HUES64 (cell line): ENCODE results near the gene CORT.

Experiments used
- H3K27ac ChIP-seq: 2 replicates; pipeline ENCODE4 v1.7.0; 2013; ENCODE audit warnings: low read depth, low read length, inconsistent platforms
- H3K27me3 ChIP-seq: 2 replicates; pipeline ENCODE4 v1.6.1; 2013; ENCODE audit warnings: mild to moderate bottlenecking, low read length; ENCODE audit not compliant: insufficient read depth
- H3K36me3 ChIP-seq: 2 replicates; pipeline ENCODE4 v1.6.1; 2013; ENCODE audit warnings: mild to moderate bottlenecking, low read length; ENCODE audit not compliant: insufficient read depth
- H3K4me1 ChIP-seq: 2 replicates; pipeline ENCODE4 v1.6.1; 2013; ENCODE audit warnings: mild to moderate bottlenecking, low read length, moderate library complexity; ENCODE audit not compliant: insufficient read depth
- H3K4me3 ChIP-seq: 2 replicates; pipeline ENCODE4 v1.5.1; 2013; ENCODE audit warnings: mild to moderate bottlenecking, low read length, moderate library complexity
- H3K9ac ChIP-seq: 2 replicates; pipeline ENCODE4 v1.6.1; 2013; ENCODE audit warnings: mild to moderate bottlenecking, low read depth, low read length
- H3K9me3 ChIP-seq: 2 replicates; pipeline ENCODE4 v1.6.1; 2013; ENCODE audit warnings: low read depth, low read length; ENCODE audit not compliant: insufficient read depth
- WGBS: fragments of 150-250, 120-280 bp; methylation state at CpG from one replicate; pipeline ENCODE4 v1.1.7; 2013; ENCODE audit warnings: missing lambda C conversion rate; 5-methylcytosine and 5-hydroxymethylcytosine counted together

The CORT gene

DNA sequence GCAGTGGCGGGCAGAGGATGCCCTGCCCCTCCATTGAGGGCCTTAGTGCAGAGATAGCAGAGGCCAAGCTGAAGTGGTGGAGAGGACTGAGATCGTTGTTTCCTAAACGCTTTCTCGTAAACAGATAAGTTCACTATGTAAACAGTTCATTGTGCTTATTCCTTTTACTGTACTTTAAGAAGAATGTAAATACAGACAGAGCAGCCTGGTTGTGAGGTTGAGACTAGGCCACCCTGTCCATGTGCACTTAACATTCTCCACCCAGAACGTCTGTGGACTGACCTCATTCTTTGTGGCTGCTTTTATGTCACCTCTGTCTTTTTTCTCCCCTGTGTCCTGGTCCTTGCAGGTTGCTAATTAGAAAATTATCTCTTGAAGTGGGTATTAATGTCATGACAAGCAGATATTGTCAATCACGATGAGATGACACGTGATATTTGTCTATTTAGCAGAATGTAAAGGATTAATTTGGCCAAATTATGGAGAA lies 11.1 kb upstream of the CORT start:
- WGBS = 92% methylated on average over 7 of the region's 7 CpGs
- H3K4me1 ChIP-seq = no peaks in the 10 kb centered on the region
- no peak overlapping the region for H3K4me3 ChIP-seq
- H3K27me3 ChIP-seq = no peaks in the 10 kb centered on the region
- H3K27ac ChIP-seq = no peak overlapping the region
- H3K9me3 ChIP-seq = no peaks in the 10 kb centered on the region
- H3K36me3 ChIP-seq = peaks cover 6% of the 10 kb centered on the region; the same call in 1 of the 2 replicates
- H3K9ac ChIP-seq = no peak overlapping the region

DNA sequence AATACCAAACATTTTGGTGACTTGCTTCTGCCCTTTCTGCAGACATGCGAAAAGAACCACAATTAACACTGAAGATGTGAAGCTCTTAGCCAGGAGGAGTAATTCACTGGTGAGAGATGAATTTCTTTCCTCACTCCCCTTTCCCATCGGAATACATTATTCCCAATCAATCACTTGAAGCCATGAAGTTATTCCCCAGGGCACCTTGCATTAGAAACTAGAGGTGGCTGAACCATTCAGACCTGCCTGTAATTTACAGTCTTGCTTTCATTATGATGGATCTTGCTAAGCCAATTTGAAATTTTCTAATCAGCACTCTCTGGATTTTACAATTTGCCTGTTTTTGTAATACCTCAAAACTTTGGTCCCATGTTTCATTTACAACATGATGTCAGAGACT lies 9.5 kb upstream of the CORT start:
- WGBS = 90% methylated on average over 2 of the region's 2 CpGs
- peaks cover 9% of the 10 kb centered on the region; the same call in 1 of the 2 replicates for H3K36me3 ChIP-seq
- H3K9ac ChIP-seq = no peak overlapping the region

DNA sequence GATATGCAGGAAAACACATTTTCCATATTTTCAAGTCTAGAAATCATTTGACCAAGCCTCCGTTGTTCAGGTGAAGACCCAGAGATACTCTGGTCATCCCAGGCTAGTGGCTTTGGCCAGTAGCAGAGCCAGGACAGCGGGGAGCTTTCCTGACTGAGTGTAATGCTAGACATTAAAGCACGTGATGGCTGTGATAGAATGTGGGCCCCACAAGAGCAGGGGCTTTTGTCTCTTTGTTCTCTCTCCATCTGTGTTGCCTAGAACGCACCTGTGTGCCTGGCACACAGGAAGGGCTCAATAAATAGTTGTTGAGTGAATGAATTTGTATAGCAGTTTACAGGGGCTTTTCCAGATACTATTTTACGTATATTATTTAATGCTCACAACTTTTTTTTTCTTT lies 9.0 kb upstream of the CORT start:
- no peaks in the 10 kb centered on the region for H3K4me1 ChIP-seq
- H3K9me3 ChIP-seq = no peaks in the 10 kb centered on the region
- H3K36me3 ChIP-seq = 0 out of 2 replicates have a peak, but pooled peaks cover 9% of the 10 kb centered on the region
- H3K4me3 ChIP-seq = no peak overlapping the region
- H3K9ac ChIP-seq = no peak overlapping the region
- WGBS = 94% methylated on average over 5 of the region's 5 CpGs
- no peaks in the 10 kb centered on the region for H3K27me3 ChIP-seq
- H3K27ac ChIP-seq = no peak overlapping the region

More for the DNA sequence above, 9.5 kb upstream of the CORT start:
- Histone ChIP-seq H3K9me3 (no peaks in the 10 kb centered on the region), H3K4me3 (no peak overlapping the region), H3K4me1 (no peaks in the 10 kb centered on the region), H3K27me3 (no peaks in the 10 kb centered on the region), H3K27ac (no peak overlapping the region)

DNA sequence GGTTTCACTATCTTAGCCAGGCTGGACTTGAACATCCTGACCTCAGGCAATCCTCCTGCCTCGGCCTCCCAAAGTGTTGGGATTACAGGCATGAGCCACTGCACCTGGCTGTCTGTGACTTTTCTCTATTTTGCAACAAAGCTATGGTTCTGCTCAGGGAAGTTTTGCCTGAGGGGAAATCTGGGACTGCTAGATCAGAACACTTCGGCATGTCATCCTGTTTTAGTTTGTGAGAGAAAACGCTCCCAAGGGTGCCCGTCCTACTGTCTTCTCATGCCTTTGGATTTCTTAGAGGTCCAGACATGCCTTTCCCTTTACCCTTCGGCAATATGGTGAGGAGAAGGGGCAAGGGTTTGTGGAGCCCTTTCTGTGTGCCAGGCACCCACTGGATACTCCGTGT lies 5.6 kb upstream of the CORT start:
- H3K4me1 ChIP-seq = no peaks in the 10 kb centered on the region
- no peak overlapping the region for H3K27ac ChIP-seq
- no peak overlapping the region for H3K4me3 ChIP-seq
- WGBS = 94% methylated on average over 6 of the region's 6 CpGs
- H3K9me3 ChIP-seq = no peaks in the 10 kb centered on the region
- 0 out of 2 replicates have a peak, but pooled peaks cover 9% of the 10 kb centered on the region for H3K36me3 ChIP-seq
- no peaks in the 10 kb centered on the region for H3K27me3 ChIP-seq
- H3K9ac ChIP-seq = no peak overlapping the region

DNA sequence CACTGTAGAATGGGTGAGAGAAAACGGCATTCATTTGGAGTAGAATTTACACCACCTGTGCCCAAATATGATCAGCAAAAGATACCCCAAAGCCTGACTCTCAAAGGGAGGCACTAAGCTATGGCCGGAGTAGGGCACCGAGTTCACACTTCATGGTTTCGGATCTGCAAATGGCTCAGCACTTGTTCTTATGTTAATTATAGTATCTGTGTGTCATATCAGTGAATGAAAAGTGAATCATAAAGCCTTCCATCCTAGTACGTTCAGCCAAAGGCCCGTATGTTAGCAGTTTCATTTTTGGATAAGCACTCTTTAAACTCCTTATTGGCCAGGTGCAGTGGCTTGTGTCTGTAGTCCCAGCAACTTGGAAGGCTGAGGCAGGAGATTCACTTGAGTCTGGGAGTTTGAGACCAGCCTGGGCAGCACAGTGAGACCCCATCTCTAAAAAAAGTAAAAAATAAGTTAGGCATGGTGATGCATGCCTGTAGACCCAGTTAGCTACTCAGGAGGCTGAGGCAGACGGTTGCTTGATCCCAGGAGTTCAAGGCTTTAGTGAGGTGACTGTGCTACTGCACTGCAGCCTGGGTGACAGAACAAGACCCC lies 4.9 kb upstream of the CORT start:
- no peak overlapping the region for H3K4me3 ChIP-seq
- 95% methylated on average over 7 of the region's 7 CpGs for WGBS
- no peak overlapping the region for H3K27ac ChIP-seq
- H3K4me1 ChIP-seq = 0 out of 2 replicates have a peak, but pooled peaks cover 4% of the 10 kb centered on the region
- no peak overlapping the region for H3K9ac ChIP-seq
- no peaks in the 10 kb centered on the region for H3K9me3 ChIP-seq
- H3K36me3 ChIP-seq = 0 out of 2 replicates have a peak, but pooled peaks cover 9% of the 10 kb centered on the region
- H3K27me3 ChIP-seq = no peaks in the 10 kb centered on the region

DNA sequence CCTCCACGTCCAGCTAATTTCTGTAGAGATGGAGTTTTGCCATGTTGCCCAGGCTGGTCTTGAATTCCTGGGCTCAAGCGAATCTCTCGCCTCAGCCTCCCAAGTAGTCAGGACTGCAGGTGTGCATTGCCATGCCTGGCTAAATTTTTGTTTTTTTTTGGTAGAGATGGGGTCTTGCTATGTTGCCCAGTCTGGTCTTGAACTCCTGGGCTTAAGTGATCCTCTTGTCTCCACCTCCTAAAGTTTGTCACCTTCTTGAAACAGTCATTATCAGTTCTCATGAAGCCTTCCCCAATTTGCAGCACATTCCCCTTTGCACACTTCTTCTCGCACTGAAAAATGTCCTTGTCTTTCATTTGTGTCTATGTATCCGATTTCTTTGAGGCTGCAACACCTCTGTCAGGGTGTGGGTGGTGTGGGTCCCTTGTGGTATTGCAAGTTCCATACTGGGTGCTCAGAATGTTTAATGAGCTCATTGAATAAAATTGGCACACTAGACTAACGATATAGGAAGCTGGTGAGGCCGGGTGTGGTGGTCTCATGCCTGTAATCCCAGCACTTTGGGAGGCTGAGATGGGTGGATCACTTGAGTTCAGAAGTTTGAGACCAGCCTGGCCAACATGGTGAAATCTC lies 2.9 kb upstream of the CORT start:
- no peak overlapping the region for H3K4me3 ChIP-seq
- no peak overlapping the region for H3K27ac ChIP-seq
- H3K9ac ChIP-seq = no peak overlapping the region
- 96% methylated on average over 7 of the region's 7 CpGs for WGBS
- H3K27me3 ChIP-seq = no peaks in the 10 kb centered on the region
- peaks cover 22% of the 10 kb centered on the region for H3K4me1 ChIP-seq
- 0 out of 2 replicates have a peak, but pooled peaks cover 9% of the 10 kb centered on the region for H3K36me3 ChIP-seq
- H3K9me3 ChIP-seq = no peaks in the 10 kb centered on the region

DNA sequence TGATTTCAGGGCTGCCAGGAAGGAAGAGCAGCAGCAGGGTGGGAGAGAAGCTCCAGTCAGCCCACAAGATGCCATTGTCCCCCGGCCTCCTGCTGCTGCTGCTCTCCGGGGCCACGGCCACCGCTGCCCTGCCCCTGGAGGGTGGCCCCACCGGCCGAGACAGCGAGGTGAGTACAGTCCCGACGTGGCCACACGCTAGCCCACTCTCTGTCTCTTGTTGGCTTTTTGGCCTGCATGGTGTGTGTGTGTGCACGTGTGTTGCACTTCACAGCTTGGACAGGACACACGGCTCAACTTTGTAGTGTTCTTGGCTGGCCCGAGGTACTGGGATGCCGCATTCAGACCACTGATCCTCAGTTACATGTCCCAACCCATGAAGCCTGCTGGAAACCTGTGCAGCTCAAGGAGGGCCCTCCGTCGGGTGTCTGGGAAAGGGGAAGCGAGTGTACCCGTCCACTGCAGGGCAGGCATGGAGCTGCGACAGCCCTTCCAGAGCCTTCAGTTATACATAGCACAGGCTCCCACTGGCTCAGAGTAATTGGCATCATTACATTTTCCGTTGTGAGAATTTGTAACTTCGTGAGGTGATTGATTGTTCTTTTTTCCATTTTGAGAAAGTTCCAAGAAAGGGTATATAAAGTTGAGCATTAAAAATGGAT lies 454 bp downstream of the CORT start:
- Histone ChIP-seq H3K36me3 (no peaks in the 10 kb centered on the region), H3K27ac (no peak overlapping the region), H3K4me3 (no peak overlapping the region), H3K27me3 (no peaks in the 10 kb centered on the region), H3K4me1 (peaks cover 24% of the 10 kb centered on the region), H3K9me3 (no peaks in the 10 kb centered on the region), H3K9ac (no peak overlapping the region)
- 92% methylated on average over 21 of the region's 21 CpGs for WGBS

DNA sequence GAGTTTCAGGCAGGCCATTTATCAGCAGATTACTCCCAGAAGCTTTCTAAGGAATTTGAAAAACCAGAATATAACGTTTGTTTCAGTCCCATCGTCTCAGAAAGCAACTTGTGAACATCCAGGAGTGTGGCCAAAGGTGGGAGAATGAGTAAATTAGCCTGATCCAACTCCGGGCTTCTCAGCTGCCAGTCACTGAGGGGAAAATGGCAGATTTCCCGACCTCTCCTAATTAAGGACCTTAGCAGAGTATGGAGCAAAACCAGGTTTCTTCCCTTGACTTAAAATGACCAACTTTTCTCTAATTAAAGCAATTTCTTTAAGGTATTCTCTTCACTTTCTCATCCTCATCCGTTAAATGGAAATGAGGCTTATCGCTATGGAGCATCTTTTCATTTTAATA lies 1.0 kb downstream of the CORT start:
- 74% methylated on average over 6 of the region's 6 CpGs for WGBS
- no peak overlapping the region for H3K9ac ChIP-seq
- H3K36me3 ChIP-seq = no peaks in the 10 kb centered on the region
- no peak overlapping the region for H3K4me3 ChIP-seq
- peaks cover 24% of the 10 kb centered on the region for H3K4me1 ChIP-seq
- H3K27me3 ChIP-seq = no peaks in the 10 kb centered on the region
- no peaks in the 10 kb centered on the region for H3K9me3 ChIP-seq
- no peak overlapping the region for H3K27ac ChIP-seq

DNA sequence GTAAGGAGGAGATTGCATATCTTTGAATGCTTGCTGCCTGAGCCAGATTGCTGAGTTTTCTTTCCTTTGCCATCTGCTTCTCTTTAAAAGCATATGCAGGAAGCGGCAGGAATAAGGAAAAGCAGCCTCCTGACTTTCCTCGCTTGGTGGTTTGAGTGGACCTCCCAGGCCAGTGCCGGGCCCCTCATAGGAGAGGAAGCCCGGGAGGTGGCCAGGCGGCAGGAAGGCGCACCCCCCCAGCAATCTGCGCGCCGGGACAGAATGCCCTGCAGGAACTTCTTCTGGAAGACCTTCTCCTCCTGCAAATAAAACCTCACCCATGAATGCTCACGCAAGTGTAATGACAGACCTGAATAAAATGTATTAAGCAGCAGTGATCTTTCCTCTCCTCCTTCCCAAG lies 1.5 kb downstream of the CORT start:
- Histone ChIP-seq H3K4me3 (no peak overlapping the region), H3K4me1 (peaks cover 24% of the 10 kb centered on the region), H3K9me3 (no peaks in the 10 kb centered on the region), H3K9ac (no peak overlapping the region), H3K27ac (peak overlapping the region; percentile 55; the same call in 1 of the 2 replicates), H3K36me3 (no peaks in the 10 kb centered on the region), H3K27me3 (no peaks in the 10 kb centered on the region)
- WGBS = 13% methylated on average over 10 of the region's 10 CpGs

DNA sequence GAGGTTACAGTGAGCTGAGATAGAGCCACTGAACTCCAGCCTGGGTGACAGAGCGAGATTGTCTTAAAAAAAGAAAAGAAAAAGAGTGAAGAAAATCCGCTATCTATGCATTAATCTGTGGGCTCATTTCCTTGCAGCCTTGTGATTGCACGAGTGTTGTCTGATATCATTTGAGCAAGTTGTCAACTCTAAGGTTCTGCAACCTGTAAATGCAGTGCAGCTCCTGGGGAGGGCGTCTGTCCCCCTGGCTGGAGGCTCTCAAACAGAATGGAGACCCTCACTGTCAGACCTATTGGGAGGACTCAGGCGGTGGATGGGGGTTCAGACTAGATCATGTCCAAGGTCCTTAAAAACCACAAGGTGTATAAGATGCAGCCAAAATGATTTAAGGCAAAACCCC lies 6.2 kb downstream of the CORT start:
- no peak overlapping the region for H3K9ac ChIP-seq
- 89% methylated on average over 5 of the region's 5 CpGs for WGBS

DNA sequence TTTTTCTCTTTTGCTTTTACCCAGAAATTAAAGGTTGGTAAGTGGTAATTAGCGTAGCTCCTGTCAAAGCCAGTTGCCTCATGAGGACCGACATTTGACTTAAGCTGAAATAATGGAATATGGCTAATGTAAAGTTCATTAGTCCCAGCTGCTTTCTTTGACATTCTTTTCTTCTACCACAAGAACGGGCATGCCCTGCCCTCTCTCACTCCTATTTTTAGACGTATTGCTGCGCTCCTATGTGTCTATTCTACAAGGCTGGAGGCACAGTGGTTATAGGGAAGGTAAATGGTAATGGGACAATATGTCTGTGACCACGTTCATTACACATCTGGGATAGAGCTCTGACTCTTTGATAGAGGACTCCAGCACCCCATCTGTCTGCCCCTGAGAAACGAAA lies 6.8 kb downstream of the CORT start:
- Histone ChIP-seq H3K9ac (no peak overlapping the region), H3K27me3 (no peaks in the 10 kb centered on the region), H3K9me3 (no peaks in the 10 kb centered on the region), H3K4me1 (peaks cover 4% of the 10 kb centered on the region), H3K27ac (no peak overlapping the region), H3K4me3 (no peak overlapping the region), H3K36me3 (peaks cover 35% of the 10 kb centered on the region)
- 90% methylated on average over 6 of the region's 7 CpGs for WGBS

More for the DNA sequence above, 6.2 kb downstream of the CORT start:
- Histone ChIP-seq H3K9me3 (no peaks in the 10 kb centered on the region), H3K36me3 (peaks cover 28% of the 10 kb centered on the region), H3K27ac (no peak overlapping the region), H3K27me3 (no peaks in the 10 kb centered on the region), H3K4me3 (no peak overlapping the region), H3K4me1 (peaks cover 10% of the 10 kb centered on the region)
